Sigmoid colon (tissue), 4 donors: ENCODE measurements around the gene GON4L.
A peak's percentile ranks its signal among the peaks of the same experiment; 100 is the strongest.

Source experiments
- CTCF ChIP-seq, 4 experiments: fragments of 450-650 bp in 3 of 4; fragments of 200-600 bp in 1 of 4; IDR thresholded peaks; one replicate each; pipeline ENCODE4 v1.5.1; 2016 to 2019; ENCODE audit warnings: antibody characterized with exemption in 4 of 4, mild to moderate bottlenecking in 3 of 4, moderate library complexity in 2 of 4
- EP300 ChIP-seq, 4 donors: sonication (generic); formaldehyde crosslinking; IDR thresholded peaks; one replicate each; pipeline ENCODE4 v1.6.1; 2017; ENCODE audit warnings: antibody characterized with exemption in 4 of 4
- POLR2A ChIP-seq, 2 donors: fragments of 450-650 bp; IDR thresholded peaks; one replicate each; pipeline ENCODE4 v1.6.1; 2016; ENCODE audit warnings: antibody characterized with exemption in 2 of 2, mild to moderate bottlenecking in 2 of 2, moderate library complexity in 2 of 2

GRCh38 chr1:155856975-155857930, at the start of gene GON4L:
- TF ChIP-seq CTCF (IDR thresholded peaks at IDR 0.05) (no peak), POLR2A (IDR thresholded peaks at IDR 0.05) (no peak), EP300 (IDR thresholded peaks at IDR 0.05) (peak in 1 of 4 donors; percentile 37)
